ENCODE results near the gene SAMSN1. TPM values are rescaled to one million over a fixed set of nuclear protein-coding genes. Genes with fewer than 3 reads are reported as not detected.

The SAMSN1 gene
- total RNA-seq, 3 donors from 2014 or later: 3.2 to 11.1 (median 6.5) TPM

GRCh38 chr21:14469641-14470040, 76.5 kb downstream of the SAMSN1 start:
- ATAC-seq (no peak), DNase-seq (no peak)
- intact Hi-C loops (cut with DNase I, micrococcal nuclease): no loop called here
- no peak for TF ChIP-seq CTCF (IDR thresholded peaks at IDR 0.05)
- no peaks in the 10 kb centered on the region for H3K36me3 ChIP-seq (ENCODE audit: low read depth)
- no peak overlapping the region for H3K4me3 ChIP-seq
- H3K9me3 ChIP-seq: no peaks in the 10 kb centered on the region
- no peaks in the 10 kb centered on the region for H3K4me1 ChIP-seq (ENCODE audit: low read depth)

- Histone ChIP-seq H3K4me1 (ENCODE audit: low read depth) (no peaks in the 10 kb centered on the region), H3K36me3 (ENCODE audit: low read depth) (no peaks in the 10 kb centered on the region), H3K9me3 (no peaks in the 10 kb centered on the region), H3K4me3 (no peak overlapping the region)
- DNase-seq: no peak
- no peak for ATAC-seq
- intact Hi-C loops (cut with DNase I, micrococcal nuclease): no loop called here
- TF ChIP-seq CTCF (IDR thresholded peaks at IDR 0.05): no peak
These were observed 79.4 kb downstream of the SAMSN1 start for GRCh38 chr21:14466715-14467114.

- DNase-seq: no peak
- H3K36me3 ChIP-seq (ENCODE audit: low read depth): no peaks in the 10 kb centered on the region
- no peak overlapping the region for H3K4me3 ChIP-seq
- no peaks in the 10 kb centered on the region for H3K9me3 ChIP-seq
- intact Hi-C loops (cut with DNase I, micrococcal nuclease): no loop called here
- TF ChIP-seq CTCF (IDR thresholded peaks at IDR 0.05): no peak
- peaks cover 4% of the 10 kb centered on the region for H3K4me1 ChIP-seq (ENCODE audit: low read depth)
- ATAC-seq: no peak
These were observed 88.4 kb downstream of the SAMSN1 start for GRCh38 chr21:14457762-14458161.

- ATAC-seq (no peak), DNase-seq (no peak)
- intact Hi-C loops (cut with DNase I, micrococcal nuclease): no loop called here
- no peak for TF ChIP-seq CTCF (IDR thresholded peaks at IDR 0.05)
- Histone ChIP-seq H3K9me3 (no peaks in the 10 kb centered on the region), H3K36me3 (ENCODE audit: low read depth) (no peaks in the 10 kb centered on the region), H3K4me3 (no peak overlapping the region), H3K4me1 (ENCODE audit: low read depth) (peaks cover 4% of the 10 kb centered on the region)
These were observed 89.2 kb downstream of the SAMSN1 start for GRCh38 chr21:14456911-14457310.

GRCh38 chr21:14454016-14455009, 91.8 kb downstream of the SAMSN1 start:
- Histone ChIP-seq H3K4me3 (no peak overlapping the region), H3K4me1 (ENCODE audit: low read depth) (peaks cover 4% of the 10 kb centered on the region), H3K9me3 (no peaks in the 10 kb centered on the region), H3K36me3 (ENCODE audit: low read depth) (no peaks in the 10 kb centered on the region)
- DNase-seq (peak in 1 of 3 donors; percentile 6), ATAC-seq (peak; percentile 90)
- no peak for TF ChIP-seq CTCF (IDR thresholded peaks at IDR 0.05)
- intact Hi-C loops (cut with DNase I, micrococcal nuclease): no loop called here
